ENCODE data around the gene PKDCC.
A peak's percentile ranks its signal among the peaks of the same experiment; 100 is the strongest.
"Not testable (repeated sequence)": the region's sequence is repeated elsewhere in the genome, so short reads cannot be mapped to it uniquely, and the experiment has no call there.

Gene PKDCC

DNA sequence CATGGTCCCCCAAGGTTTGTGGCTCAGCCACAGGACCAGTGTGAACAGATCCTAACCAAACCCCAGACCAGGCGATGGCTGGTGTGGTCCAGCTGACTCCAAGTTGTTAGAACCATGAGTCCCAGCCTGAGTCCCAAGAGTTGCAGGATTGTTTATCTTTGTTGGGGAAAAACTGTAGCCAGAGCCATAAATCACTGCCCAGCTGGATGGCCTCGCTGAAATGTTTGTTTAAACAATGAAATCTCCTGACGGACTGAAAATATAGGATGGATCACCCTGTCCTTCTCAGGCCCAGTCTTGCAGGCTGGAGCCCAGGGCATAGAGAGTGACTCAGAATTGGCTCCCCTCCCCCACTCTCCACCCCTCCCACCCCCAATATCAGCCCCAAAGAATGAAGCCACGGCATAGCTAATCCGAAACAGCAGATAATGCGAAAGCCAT is 36.4 kb downstream of the PKDCC start:
- FAIRE-seq (no peak), DNase-seq (ENCODE audit: extremely low spot score, insufficient read length, low read depth) (no peak)

DNA sequence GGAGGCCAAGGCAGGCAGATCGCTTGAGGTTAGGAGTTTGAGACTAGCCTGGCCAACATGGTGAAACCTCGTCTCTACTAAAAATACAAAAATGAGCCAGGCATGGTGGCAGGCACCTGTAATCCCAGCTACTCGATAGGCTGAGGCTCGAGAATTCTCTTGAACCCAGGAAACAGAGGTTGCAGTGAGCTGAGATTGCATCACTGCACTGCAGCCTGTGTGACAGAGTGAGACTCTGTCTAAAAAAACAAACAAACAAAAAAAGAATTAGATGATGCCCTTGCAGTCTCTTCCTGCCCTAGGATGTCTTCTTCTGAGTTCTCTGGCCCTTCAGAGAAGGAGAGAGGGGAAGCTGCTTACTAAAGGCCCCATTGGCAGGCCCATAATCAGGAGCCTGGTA is 37.2 kb downstream of the PKDCC start:
- not testable (repeated sequence) for FAIRE-seq; DNase-seq (ENCODE audit: extremely low spot score, insufficient read length, low read depth)

DNA sequence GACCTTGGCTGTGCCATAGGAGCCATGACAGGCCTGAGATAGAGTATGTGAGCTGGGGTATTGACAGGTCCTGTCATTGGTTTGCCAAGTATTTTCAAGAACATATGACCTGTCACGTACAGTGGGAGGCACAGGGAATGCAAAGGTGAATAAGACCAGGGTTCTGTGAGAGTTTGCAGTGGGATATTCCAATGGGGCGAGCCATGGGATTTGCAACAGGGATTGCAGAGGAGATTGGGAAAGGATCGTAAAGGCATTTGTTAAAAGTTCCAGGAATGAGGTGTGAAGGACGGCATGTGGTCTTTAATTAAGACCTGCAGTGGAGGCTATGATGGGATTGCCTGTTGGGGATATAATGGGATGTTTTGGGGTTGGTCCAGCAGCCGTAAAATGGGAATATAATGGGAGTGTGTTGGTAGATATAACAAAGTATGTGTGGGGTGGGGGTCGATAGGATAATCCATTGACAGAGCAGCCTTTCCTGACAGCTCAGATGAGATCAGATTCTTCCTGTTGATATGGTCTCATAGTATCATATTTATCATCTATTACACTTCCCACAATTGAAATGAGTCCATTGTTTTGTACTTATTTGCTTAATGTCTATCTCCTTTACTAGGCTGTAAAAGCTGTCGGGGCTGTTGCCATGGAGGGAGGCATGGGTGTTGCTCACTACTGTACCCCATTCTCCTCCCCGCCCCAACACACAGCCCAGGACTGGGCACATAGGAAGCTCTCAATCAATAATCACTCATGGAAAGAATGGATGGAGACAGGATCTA is 38.1 kb downstream of the PKDCC start:
- DNase-seq (ENCODE audit: extremely low spot score, insufficient read length, low read depth) (no peak), FAIRE-seq (no peak)

DNA sequence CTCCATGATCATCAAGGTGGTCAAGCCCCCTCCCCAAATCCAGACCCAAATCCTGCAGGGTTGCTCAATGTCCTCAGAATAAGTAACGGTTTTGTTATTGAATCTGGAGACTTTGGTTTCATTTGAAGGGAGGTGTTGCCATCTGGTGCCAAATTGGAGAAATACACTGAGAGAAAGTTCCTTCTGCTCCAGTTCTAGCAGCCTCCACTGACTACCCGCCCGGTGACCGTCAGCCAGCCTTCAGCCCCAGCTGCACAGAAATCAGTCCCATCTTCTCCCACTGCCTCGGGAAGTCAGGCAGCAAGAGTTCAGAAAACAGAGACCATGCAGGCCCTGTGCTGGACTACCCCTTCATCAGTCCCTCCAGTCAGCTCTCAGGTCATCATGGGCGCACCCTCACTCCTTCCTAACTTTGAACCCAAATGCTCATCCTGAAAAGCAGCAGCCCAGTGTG is 38.7 kb downstream of the PKDCC start:
- DNase-seq (ENCODE audit: extremely low spot score, insufficient read length, low read depth) = no peak
- FAIRE-seq = peak; percentile 65

DNA sequence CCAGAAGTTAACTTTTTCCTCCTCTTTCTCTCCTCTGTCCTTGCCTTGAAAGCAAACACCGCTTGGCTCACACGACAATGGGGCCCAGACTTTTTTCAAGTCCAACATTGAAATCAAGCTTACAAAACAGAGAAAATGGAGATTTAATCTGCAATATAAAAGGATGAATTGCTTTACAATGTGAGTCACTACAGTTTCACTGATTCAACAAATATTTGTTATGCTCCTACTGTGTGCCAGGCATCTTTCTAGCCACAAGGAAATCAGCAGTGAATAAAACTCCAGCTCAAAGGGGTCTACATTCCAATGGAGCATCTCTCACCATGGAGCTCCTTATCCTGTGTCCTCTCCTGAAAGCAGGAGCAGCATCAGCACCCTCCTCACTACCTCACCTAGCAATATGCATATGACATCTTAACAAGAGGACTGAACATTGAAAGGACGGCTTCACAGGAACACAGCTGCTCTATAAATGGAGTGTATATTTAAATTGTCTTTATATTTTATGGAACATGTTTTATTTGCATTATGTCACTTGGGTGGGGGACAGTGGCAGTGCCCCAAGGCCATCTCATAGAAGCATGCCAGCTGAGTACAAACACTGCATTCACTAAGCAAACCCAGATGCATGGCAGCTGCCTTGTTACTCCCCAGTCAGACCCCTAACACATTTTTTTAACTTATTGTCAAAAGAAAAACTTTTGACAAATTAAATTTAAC is 39.5 kb downstream of the PKDCC start:
- FAIRE-seq (no peak), DNase-seq (ENCODE audit: extremely low spot score, insufficient read length, low read depth) (no peak)

DNA sequence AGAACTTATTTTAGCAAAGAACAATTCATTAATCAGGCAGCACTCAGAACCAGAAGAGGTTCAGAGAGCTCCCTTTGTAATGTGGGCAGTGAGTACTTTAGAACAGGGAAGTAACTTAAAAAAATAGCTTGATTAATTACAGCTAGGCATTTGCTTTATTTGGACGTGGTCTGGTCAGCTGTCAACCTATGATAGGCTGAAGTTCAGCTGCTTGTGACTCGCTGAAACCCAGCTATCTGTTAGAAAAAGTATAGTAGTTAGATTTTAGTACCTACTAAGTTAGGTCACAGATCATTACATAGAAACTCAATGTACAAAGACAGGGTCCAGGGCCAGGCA is 40.0 kb downstream of the PKDCC start:
- DNase-seq (ENCODE audit: extremely low spot score, insufficient read length, low read depth) = no peak
- no peak for FAIRE-seq

DNA sequence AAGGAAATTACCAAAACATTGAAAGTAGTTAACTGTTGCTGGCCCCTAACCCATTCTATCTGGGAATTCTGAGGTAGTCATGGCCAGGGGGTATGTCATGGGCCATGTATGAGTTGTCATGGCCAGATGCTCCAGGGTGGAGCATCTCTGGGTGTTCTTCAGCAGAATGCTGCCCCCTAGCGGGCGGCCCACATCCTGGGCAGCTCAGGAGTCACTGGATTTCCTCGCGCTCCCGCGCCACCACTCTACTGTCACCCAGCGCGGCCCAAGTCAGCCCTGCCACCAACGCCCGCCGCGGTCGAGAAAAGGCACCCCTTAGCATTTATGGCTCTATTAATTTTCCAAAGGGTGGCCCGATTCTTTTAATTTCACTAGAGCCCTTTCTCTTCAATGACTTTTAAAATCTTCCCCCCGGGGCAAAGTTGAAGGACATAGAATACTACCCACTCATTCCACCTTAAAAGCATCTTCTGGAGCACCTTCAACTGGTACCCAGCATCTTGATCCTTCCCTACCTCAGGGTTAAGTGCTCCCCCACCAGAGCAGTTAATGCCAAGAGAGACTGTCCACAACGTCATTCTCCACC is 41.6 kb downstream of the PKDCC start:
- FAIRE-seq (no peak), DNase-seq (ENCODE audit: extremely low spot score, insufficient read length, low read depth) (no peak)

DNA sequence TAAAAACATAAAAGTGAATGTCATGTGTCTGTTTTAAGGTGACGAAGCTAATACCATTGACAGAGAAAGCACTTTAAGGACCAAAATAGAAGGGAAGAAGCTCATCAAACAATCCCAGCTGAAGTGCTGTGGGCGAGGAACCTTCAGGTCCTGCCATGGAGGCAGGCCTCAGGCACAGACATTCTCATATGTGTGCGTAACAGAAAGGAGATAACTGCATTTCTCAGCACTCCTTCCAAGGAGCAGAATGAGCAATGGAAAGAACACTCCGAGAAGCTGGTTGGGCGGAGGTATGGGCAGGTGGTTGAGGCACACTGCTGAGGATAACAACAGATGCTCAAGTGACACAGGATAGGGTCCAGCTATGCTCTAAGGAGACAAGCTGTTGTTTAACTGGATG is 42.4 kb downstream of the PKDCC start:
- FAIRE-seq (no peak), DNase-seq (ENCODE audit: extremely low spot score, insufficient read length, low read depth) (no peak)

DNA sequence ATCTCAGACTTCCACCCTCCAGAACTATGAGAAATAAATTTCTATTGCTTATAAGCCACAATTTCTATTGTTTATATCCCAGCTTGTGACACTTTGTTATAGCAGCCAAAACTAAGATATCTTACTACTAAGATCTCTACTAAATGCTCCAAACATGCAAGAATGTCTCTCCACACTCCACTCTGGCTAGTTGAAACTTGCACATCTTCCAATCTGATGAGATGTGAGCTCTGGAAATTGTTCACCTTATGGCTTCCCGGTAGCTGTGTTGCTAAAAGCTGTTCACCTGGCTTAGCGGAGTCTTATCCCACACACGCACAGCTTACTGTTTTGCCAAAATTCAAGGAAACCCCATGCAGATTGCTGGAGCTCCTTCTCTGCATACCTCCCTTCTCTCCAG is 43.9 kb downstream of the PKDCC start:
- DNase-seq (ENCODE audit: extremely low spot score, insufficient read length, low read depth) = no peak
- no peak for FAIRE-seq

DNA sequence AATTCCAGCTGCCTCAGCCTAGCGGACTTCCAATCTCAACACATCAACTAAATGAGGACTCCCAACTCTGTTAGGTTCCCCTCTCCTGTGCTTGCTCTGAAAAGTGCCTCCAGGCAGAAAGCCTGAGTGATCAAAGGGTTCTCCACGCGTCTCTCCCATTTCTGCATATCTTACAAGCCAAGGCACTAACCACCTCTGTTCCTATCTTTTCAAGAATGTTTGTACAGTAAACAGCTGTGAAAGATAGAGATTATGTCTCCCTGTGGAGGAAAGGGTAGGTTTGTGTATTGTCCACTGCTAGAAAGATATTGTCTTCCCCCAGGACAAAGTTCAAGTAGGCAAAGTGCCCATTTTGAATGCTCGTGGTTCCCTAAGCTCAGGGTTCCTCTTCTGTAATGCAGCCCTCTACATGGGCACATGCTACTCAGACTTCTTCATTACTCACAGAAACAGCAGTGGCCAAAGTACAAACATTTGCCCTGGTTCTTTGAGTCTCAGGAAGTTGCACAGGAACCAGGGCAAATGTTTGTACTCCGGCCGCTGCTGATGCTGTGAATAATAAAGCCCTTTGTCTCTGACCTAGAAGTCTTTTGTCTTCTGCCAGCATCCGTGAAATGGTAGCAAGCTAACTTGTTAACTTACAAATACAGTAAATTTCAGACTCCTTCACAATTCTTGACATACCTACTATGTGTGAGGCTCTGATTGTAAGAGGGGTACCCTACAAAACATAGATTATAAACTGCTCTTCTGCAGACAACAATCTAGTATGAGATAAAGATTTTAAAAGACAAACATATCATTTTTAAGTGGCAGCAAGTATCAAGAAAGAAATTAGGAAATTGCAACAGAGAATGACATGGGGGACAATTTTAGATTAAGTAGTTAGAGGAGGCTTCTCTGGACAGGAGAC is 44.5 kb downstream of the PKDCC start:
- no peak for FAIRE-seq

DNA sequence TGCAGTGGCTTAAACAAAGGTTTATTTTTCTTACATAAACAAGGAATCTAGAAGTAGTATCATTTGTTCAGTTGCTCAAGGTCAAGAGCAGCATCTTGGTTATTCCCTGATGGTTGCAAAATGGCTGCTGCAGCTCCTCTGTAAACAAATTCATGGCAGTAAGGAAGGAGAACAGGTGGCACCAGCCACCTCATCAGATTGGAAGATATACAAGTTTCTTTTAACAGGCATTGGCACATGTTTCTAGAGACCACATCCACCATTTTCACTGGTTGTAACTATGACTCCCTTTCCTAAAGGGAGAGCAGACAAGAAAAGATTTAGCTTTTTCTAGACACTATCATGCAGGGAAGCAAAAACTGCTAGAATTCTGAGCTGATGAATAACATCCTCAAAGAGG is 46.3 kb downstream of the PKDCC start:
- DNase-seq (ENCODE audit: extremely low spot score, insufficient read length, low read depth) (no peak), FAIRE-seq (no peak)

More for the DNA sequence above, 44.5 kb downstream of the PKDCC start:
- no peak for DNase-seq (ENCODE audit: extremely low spot score, insufficient read length, low read depth)

DNA sequence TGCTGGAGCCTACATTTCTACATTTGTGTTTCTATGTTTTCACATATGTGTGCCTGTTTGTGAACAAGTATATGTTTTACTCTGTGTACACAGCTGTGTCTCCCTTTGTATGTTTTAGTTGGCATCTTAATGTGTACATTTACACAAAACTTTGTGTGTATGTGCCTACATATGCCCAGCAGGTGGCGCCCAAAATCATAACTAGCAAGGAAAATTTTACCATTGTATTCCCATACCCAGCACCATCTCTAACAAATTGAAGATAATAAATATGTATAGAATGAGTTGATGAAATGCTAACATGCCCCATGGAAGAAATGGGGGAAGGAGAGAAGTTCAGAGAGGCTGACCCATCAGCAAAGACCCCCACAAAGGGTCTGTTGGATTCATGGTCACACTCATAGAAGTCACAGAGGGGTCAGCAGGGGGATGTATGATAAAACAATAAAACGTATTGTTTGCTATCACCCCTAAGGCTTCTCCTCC is 48.1 kb downstream of the PKDCC start:
- no peak for DNase-seq (ENCODE audit: extremely low spot score, insufficient read length, low read depth)
- FAIRE-seq = peak; percentile 52

DNA sequence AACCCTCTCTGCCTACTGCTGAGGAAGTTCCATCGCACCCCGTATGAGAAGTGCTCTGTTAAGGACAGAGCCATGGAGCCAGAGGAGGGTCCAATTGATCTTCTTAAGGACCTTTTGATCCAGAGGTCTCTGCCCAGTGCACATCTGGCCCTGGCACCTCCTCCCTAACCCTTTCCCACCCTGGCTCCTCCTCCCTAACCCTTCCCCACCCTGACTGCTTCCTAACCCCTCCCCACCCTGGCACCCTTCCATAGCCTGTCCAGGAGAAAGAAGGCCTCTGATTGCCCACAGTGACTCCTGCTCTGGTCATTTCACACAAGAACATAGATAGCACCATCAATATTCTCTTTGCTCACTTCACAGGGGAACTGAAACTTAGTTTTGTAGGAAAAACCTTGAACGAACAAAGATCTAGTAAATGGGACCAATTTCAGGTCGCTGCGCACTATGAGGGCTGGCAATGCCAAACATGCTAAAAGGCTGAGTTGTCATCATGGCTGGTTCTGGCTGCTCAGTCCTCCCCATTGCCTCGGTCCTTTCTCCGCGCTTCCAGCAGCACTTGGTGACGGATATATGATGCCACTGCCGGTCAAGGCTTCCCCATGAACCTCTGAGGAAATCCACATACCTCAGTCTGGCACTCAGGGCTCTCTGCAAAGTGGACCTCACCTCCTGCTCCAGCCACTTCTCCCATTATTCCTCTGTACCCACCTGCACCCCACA is 49.2 kb downstream of the PKDCC start:
- DNase-seq (ENCODE audit: extremely low spot score, insufficient read length, low read depth) = no peak
- FAIRE-seq = peak; percentile 79

DNA sequence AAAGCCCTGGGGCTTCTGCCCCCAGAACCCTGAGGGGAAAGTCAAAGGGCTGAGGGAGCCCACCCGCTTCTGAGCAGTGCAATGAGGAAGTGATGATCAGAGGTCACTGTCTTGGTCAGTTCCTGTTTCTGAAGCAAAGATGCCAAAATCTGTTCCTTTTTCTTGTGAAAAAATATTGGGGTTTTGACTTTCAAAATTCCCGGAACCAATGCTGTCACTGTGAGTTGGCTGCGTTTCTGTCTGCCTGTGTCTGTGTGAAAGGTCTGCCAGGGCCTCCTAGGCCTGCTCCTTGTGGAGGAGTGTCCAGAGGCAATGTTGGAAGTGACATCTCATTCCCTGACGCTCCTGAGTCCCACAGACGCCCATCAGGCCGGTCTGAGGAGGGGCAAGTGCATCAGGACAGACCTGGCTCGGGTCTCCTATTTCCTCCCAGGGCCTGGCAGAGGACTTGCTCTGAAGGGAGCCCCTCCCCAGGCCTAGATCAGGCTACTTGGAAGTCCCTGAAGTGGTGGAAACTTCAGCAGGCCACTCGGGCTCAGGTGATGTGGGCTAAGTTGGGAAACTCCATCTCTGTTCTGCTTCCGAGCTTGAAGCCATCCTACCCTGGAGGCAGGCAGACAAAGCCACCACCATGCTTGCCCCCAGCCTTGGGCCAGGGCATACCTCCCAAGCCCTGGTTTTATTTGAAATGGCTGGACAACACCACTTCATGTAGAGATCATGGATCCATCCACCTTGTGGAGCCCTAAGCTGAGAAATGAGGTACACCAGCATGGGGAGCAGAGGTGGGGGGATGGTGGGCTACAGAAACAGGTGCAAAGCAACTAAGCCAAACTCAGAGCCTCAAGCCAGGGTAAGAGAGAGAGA is 51.0 kb downstream of the PKDCC start:
- DNase-seq (ENCODE audit: extremely low spot score, insufficient read length, low read depth) = no peak
- FAIRE-seq = peak; percentile 42

DNA sequence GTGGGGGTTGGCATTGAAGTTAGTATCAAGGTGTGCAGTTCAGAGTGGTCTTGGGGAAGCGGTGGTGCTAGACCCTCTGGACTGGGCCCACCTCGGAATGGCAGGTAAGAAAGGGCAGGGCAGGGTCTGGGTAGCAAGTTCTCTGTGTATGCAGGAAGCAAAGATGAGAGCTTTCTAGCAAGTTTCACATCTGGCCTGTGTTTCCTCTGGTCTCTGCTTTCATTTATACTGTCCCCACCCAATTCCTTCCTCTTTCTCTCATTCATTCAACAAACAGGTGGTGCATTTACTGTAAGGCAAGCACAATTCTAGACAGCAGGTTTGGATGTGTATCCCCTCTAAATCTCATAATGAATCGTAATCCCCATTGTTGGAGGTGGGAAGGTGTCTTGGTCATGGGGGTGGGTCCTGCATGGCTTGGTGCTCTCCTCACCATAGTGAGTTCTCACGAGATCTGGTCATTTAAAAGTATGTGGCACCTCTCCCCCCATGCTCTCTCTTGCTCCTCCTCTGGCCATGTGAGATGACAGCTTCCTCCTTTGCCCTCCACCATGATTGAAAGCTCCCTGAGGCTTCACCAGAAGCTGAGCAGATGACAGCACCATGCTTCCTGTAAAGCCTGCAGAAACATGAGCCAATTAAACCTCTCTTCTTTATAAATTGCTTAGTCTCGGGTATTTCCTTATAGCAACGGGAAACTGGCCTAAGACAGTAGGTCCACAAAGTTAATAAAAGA is 51.8 kb downstream of the PKDCC start:
- DNase-seq (ENCODE audit: extremely low spot score, insufficient read length, low read depth) (no peak), FAIRE-seq (no peak)

DNA sequence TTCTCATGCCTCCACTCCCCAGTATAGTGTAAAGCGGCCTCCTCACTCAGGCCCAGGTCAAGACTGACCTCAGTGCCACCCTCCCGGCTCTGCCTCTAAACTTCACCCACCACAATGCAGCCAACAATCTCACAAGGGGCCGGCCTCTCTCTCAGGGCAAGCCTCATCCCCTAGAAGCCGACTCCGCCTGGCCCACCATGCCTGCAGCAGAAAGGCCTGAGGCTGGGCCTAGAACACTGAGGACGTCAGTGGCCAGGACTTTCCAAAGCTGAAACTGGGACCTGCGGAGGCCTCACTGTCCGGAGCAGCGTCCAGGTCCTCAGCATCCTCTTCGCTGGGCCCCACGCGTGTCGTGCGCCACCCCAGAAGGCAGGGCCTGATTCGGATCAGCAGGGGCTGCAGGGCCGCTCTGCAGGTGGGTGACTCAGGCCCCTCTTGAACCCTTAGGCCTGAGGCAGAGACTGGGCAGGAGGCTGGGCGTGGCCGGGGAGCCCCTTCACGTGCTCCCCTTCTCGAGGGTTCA is 52.9 kb downstream of the PKDCC start:
- FAIRE-seq (no peak), DNase-seq (ENCODE audit: extremely low spot score, insufficient read length, low read depth) (no peak)

DNA sequence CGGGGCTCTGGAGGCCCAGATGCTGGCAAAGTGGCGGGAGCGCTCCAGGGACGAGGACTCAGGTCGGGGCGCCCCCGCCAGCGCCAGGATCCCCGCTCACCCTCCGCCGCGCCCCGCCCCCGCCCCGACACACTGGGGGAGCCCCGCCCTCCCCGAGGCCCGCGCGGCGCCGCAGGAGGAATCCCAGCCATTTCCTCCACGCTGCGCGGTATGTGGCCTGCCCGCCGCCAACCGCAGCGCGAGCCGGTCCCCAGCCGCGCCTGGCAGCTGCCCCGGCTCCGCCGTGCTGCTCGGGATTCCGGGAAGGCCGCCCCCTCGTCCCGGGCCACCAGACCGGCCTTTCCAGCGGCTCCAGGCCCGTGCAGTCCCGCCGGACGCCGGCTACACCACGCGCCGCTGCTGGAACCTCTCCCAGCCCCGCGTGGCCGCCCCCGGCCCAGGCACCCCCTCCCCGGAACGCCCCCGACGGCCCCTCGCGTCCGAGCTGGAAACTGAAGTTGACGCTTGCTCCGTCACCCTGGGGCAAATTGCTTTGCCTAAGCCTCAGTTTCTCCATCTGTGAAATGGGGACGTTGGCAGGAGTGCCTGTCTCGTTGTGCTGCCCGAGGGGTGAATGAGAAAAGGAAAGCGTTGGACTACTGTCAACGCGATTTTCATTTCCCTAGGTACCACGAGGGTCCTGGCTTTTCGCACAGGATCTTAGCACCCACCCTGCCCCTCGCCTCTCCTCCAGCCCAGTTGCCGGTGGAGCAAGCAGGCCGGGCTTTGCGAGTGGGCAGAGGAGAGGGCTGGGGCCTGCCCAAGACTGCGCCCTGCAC is 53.6 kb downstream of the PKDCC start:
- no peak for DNase-seq (ENCODE audit: extremely low spot score, insufficient read length, low read depth)
- FAIRE-seq = no peak

Measured in GM18507 (cell line).